H9 (cell line): ENCODE results near the gene GNA15. TPM values are rescaled to one million over a fixed set of nuclear protein-coding genes. Genes with fewer than 3 reads are reported as not detected.

Experiments
- DNase-seq: peaks from one replicate; pipeline ENCODE4 v3.0.0-alpha.2; 2017
- H2AFZ ChIP-seq: one replicate; pipeline ENCODE4 v1.6.1; 2013; ENCODE audit warnings: mild to moderate bottlenecking, low read length, control low read depth, moderate library complexity
- H2AK5ac ChIP-seq: 2 replicates; pipeline ENCODE4 v1.6.1; 2013; ENCODE audit warnings: low read length, control low read depth, mixed read lengths; ENCODE audit not compliant: insufficient read length
- H2BK120ac ChIP-seq: one replicate; pipeline ENCODE4 v1.6.1; 2013; ENCODE audit warnings: low read depth, mild to moderate bottlenecking, low read length, control low read depth, inconsistent platforms; ENCODE audit not compliant: poor library complexity, severe bottlenecking
- H2BK12ac ChIP-seq: 2 replicates; pipeline ENCODE4 v1.6.1; 2013; ENCODE audit warnings: low read length, control low read depth, mixed read lengths, low read depth; ENCODE audit not compliant: insufficient read length
- H2BK15ac ChIP-seq: 2 replicates; pipeline ENCODE4 v1.6.1; 2013; ENCODE audit warnings: low read depth, low read length, control low read depth
- H2BK20ac ChIP-seq: one replicate; pipeline ENCODE4 v1.6.1; 2013; ENCODE audit warnings: low read depth, mild to moderate bottlenecking, low read length, control low read depth, inconsistent platforms; ENCODE audit not compliant: poor library complexity, severe bottlenecking
- H2BK5ac ChIP-seq: 2 replicates; pipeline ENCODE4 v1.6.1; 2013; ENCODE audit warnings: low read length, control low read depth, mixed read lengths; ENCODE audit not compliant: insufficient read length
- H3K14ac ChIP-seq: 2 replicates; pipeline ENCODE4 v1.6.1; 2013; ENCODE audit warnings: low read length, control low read depth; ENCODE audit not compliant: insufficient read depth
- H3K18ac ChIP-seq: 2 replicates; pipeline ENCODE4 v1.6.1; 2013; ENCODE audit warnings: low read depth, mild to moderate bottlenecking, mixed read lengths, low read length, control low read depth; ENCODE audit not compliant: insufficient read length
- H3K23ac ChIP-seq: 2 replicates; pipeline ENCODE4 v1.6.1; 2013; ENCODE audit warnings: low read length, control low read depth, mixed read lengths, low read depth; ENCODE audit not compliant: insufficient read length
- H3K23me2 ChIP-seq: 2 replicates; pipeline ENCODE4 v1.6.1; 2013; ENCODE audit warnings: low read depth, mild to moderate bottlenecking, mixed read lengths, low read length, control low read depth; ENCODE audit not compliant: insufficient read length, poor library complexity, severe bottlenecking
- H3K27ac ChIP-seq: 2 replicates; pipeline ENCODE4 v1.5.1; 2013; ENCODE audit warnings: low read length, control low read depth, mixed read lengths, low read depth; ENCODE audit not compliant: insufficient read length
- H3K27me3 ChIP-seq: 2 replicates; pipeline ENCODE4 v1.6.1; 2013; ENCODE audit warnings: low read length, control low read depth, inconsistent platforms; ENCODE audit not compliant: insufficient read depth
- H3K4ac ChIP-seq: 2 replicates; pipeline ENCODE4 v1.6.1; 2013; ENCODE audit warnings: low read depth, mild to moderate bottlenecking, control low read depth, inconsistent platforms, low read length, moderate library complexity
- H3K4me1 ChIP-seq: 2 replicates; pipeline ENCODE4 v1.6.1; 2013; ENCODE audit warnings: low read length, control low read depth, inconsistent platforms; ENCODE audit not compliant: insufficient read depth
- H3K4me2 ChIP-seq: 2 replicates; pipeline ENCODE4 v1.6.1; 2013; ENCODE audit warnings: low read length, control low read depth, mixed read lengths; ENCODE audit not compliant: insufficient read length, insufficient read depth
- H3K56ac ChIP-seq: 2 replicates; pipeline ENCODE4 v1.6.1; 2013; ENCODE audit warnings: low read depth, mild to moderate bottlenecking, mixed read lengths, low read length, control low read depth; ENCODE audit not compliant: insufficient read length
- H3K79me1 ChIP-seq: 2 replicates; pipeline ENCODE4 v1.6.1; 2013; ENCODE audit warnings: low read depth, mild to moderate bottlenecking, moderate library complexity, low read length, control low read depth, inconsistent platforms; ENCODE audit not compliant: insufficient read depth, poor library complexity, severe bottlenecking
- H3K79me2 ChIP-seq: 2 replicates; pipeline ENCODE4 v1.6.1; 2013; ENCODE audit warnings: low read length, control low read depth, inconsistent platforms; ENCODE audit not compliant: insufficient read depth
- H3K9ac ChIP-seq: 2 replicates; pipeline ENCODE4 v1.6.1; 2013; ENCODE audit warnings: low read length, control low read depth, mixed read lengths; ENCODE audit not compliant: insufficient read length; ENCODE audit errors: extremely low read depth
- H3K9me3 ChIP-seq: one replicate; pipeline ENCODE4 v1.6.1; 2013; ENCODE audit warnings: low read depth, low read length, inconsistent platforms; ENCODE audit not compliant: control insufficient read depth
- H3T11ph ChIP-seq: one replicate; pipeline ENCODE4 v1.6.1; 2013; ENCODE audit warnings: mild to moderate bottlenecking, low read length, control low read depth, inconsistent platforms
- H4K20me1 ChIP-seq: one replicate; pipeline ENCODE4 v1.6.1; 2013; ENCODE audit not compliant: control insufficient read depth, insufficient read length, insufficient read depth
- H4K5ac ChIP-seq: 2 replicates; pipeline ENCODE4 v1.6.1; 2013; ENCODE audit warnings: low read depth, mild to moderate bottlenecking, mixed read lengths, low read length, control low read depth; ENCODE audit not compliant: insufficient read length
- H4K8ac ChIP-seq: replicated peaks from 2 replicates; pipeline ENCODE4 v1.6.1; 2013; ENCODE audit warnings: low read length, control low read depth, mixed read lengths, low read depth; ENCODE audit not compliant: insufficient read length
- H4K91ac ChIP-seq: 2 replicates; pipeline ENCODE4 v1.6.1; 2013; ENCODE audit warnings: low read depth, mild to moderate bottlenecking, moderate library complexity, mixed read lengths, low read length, control low read depth; ENCODE audit not compliant: insufficient read length
- H3K27ac Mint-ChIP-seq, 3 experiments: 2 replicates in 2 of 3; 3 replicates in 1 of 3; pipeline ENCODE4 v1.8.0; 2020 to 2021; ENCODE audit warnings: mixed read lengths in 3 of 3, mild to moderate bottlenecking in 1 of 3, moderate library complexity in 1 of 3
- H3K27me3 Mint-ChIP-seq: 2 replicates; pipeline ENCODE4 v1.8.0; 2021; ENCODE audit warnings: low read depth, mild to moderate bottlenecking, moderate library complexity, mixed read lengths
- H3K36me3 Mint-ChIP-seq, 3 experiments: 2 replicates in 2 of 3; 3 replicates in 1 of 3; pipeline ENCODE4 v1.8.0; 2020 to 2021; ENCODE audit warnings: low read depth in 3 of 3, mixed read lengths in 3 of 3; ENCODE audit not compliant: insufficient read depth in 1 of 3
- H3K4me1 Mint-ChIP-seq, 2 experiments: 2 replicates each; pipeline ENCODE4 v1.8.0; 2020; ENCODE audit warnings: mixed read lengths in 2 of 2
- H3K4me3 Mint-ChIP-seq, 2 experiments: 2 replicates in 1 of 2; 3 replicates in 1 of 2; pipeline ENCODE4 v1.8.0; 2020 to 2021; ENCODE audit warnings: mild to moderate bottlenecking in 2 of 2, mixed read lengths in 2 of 2, moderate library complexity in 1 of 2
- H3K9me3 Mint-ChIP-seq, 2 experiments: 2 replicates in 1 of 2; 3 replicates in 1 of 2; pipeline ENCODE4 v1.8.0; 2020; ENCODE audit warnings: mild to moderate bottlenecking in 2 of 2, mixed read lengths in 2 of 2, moderate library complexity in 1 of 2
- CTCF ChIP-seq: fragments of 200-600 bp; sonication (generic); conservative IDR thresholded peaks from 3 replicates; pipeline ENCODE4 v1.8.0; 2021; ENCODE audit warnings: antibody characterized with exemption, mild to moderate bottlenecking
- WGBS: extraction: QIAGEN DNeasy Blood & Tissue Kit; methylation state at CpG from one replicate; pipeline ENCODE4 v1.1.7; 2013; ENCODE audit warnings: missing lambda C conversion rate, low lambda C conversion rate, mixed read lengths; ENCODE audit not compliant: insufficient read length; ENCODE audit errors: extremely low coverage; 5-methylcytosine and 5-hydroxymethylcytosine counted together
- total RNA-seq: library from RNA; stranded (reverse); gene quantifications from 2 replicates; pipeline ENCODE4 v1.2.1, GENCODE V29; 2021

The GNA15 gene
- total RNA-seq, 1 experiment from 2014 or later, result not detected

GRCh38 chr19:3163943-3164342, 28.1 kb downstream of the GNA15 start:
- Mint-ChIP-seq H3K27me3 (peaks cover 40% of the 10 kb centered on the region), H3K36me3 (no peaks in the 10 kb centered on the region; a peak in 3 of 7 replicates), H3K9me3 (peaks cover 3 to 7% of the 10 kb centered on the region in 2 experiments; a peak in 3 of 5 replicates), H3K4me1 (peaks cover 4 to 9% of the 10 kb centered on the region in 2 experiments), H3K4me3 (peak overlapping the region in 1 of 2 experiments; percentile 79; a peak in 2 of 5 replicates), H3K27ac (no peak overlapping the region; a peak in 1 of 7 replicates)
- Histone ChIP-seq H2BK5ac (no peak overlapping the region), H2AK5ac (no peak overlapping the region), H3K4me1 (no peaks in the 10 kb centered on the region), H2BK12ac (no peak overlapping the region), H4K91ac (no peak overlapping the region), H4K20me1 (no peaks in the 10 kb centered on the region), H3K27me3 (no peaks in the 10 kb centered on the region), H3K18ac (no peak overlapping the region), H4K8ac (no peak overlapping the region), H2BK15ac (no peak overlapping the region), H3K4ac (no peak overlapping the region), H3T11ph (no peak overlapping the region), H3K27ac (no peak overlapping the region), H3K9ac (no peak overlapping the region), H2BK20ac (no peak overlapping the region), H3K79me2 (no peaks in the 10 kb centered on the region), H3K23me2 (no peaks in the 10 kb centered on the region), H2BK120ac (no peak overlapping the region), H3K14ac (no peak overlapping the region), H3K4me2 (peak overlapping the region; percentile 39), H3K56ac (no peak overlapping the region), H4K5ac (no peak overlapping the region), H3K23ac (no peak overlapping the region), H2AFZ (no peak overlapping the region), H3K9me3 (no peaks in the 10 kb centered on the region), H3K79me1 (no peaks in the 10 kb centered on the region)
- no peak for TF ChIP-seq CTCF
- WGBS, result no CpG with 5 or more reads among the region's 7 CpGs
- DNase-seq, result no peak
